GM18873 (cell line): ENCODE data around the gene CEP55.

Experiments
- ATAC-seq: cut with Tn5 transposase; IDR thresholded peaks from one replicate; pipeline ENCODE4 v1.9.1; 2021; ENCODE audit warnings: mild to moderate bottlenecking, moderate library complexity, moderate number of reproducible peaks; ENCODE audit not compliant: unreplicated experiment, low FRiP score

Gene CEP55

GRCh38 chr10:93468461-93469213, 27.8 kb upstream of the CEP55 start:
- ATAC-seq, result no peak

- ATAC-seq, result no peak
Measured at GRCh38 chr10:93469454-93469853, 27.0 kb upstream of the CEP55 start.

GRCh38 chr10:93471110-93471651, 25.2 kb upstream of the CEP55 start:
- ATAC-seq, result no peak

- no peak for ATAC-seq
Measured at GRCh38 chr10:93473161-93473560, 23.3 kb upstream of the CEP55 start.

- no peak for ATAC-seq
Measured at GRCh38 chr10:93473804-93474472, 22.5 kb upstream of the CEP55 start.

GRCh38 chr10:93475227-93475626, 21.2 kb upstream of the CEP55 start:
- ATAC-seq, result no peak

- ATAC-seq, result no peak
Measured at GRCh38 chr10:93475871-93476270, 20.5 kb upstream of the CEP55 start.

GRCh38 chr10:93476756-93477155, 19.7 kb upstream of the CEP55 start:
- ATAC-seq, result no peak

GRCh38 chr10:93478873-93479272, 17.5 kb upstream of the CEP55 start:
- ATAC-seq, result no peak

- no peak for ATAC-seq
Measured at GRCh38 chr10:93481637-93482144, 14.7 kb upstream of the CEP55 start.

GRCh38 chr10:93482145-93482834, 14.1 kb upstream of the CEP55 start, which contains the start of gene MYOF:
Gene MYOF, minus strand, starts transcription at chr10:93482334. Its CDS starts 140 bp downstream, at chr10:93482194.
- ATAC-seq, result peak; percentile 68

GRCh38 chr10:93485690-93486089, 10.7 kb upstream of the CEP55 start:
- no peak for ATAC-seq

GRCh38 chr10:93488956-93489528, 7.4 kb upstream of the CEP55 start:
- ATAC-seq, result no peak

GRCh38 chr10:93491602-93492121, 4.8 kb upstream of the CEP55 start:
- ATAC-seq, result no peak

GRCh38 chr10:93493162-93493561, 3.2 kb upstream of the CEP55 start:
- ATAC-seq, result no peak

- ATAC-seq, result no peak
Measured at GRCh38 chr10:93494494-93494893, 1.9 kb upstream of the CEP55 start.

- ATAC-seq, result peak; percentile 10
Measured at GRCh38 chr10:93495654-93496321, 624 bp upstream of the CEP55 start.

GRCh38 chr10:93498166-93498565, 1.8 kb downstream of the CEP55 start:
- ATAC-seq, result no peak

GRCh38 chr10:93501650-93502049, 5.2 kb downstream of the CEP55 start:
- no peak for ATAC-seq

- ATAC-seq, result peak; percentile 66
Measured at GRCh38 chr10:93503075-93503474, 6.7 kb downstream of the CEP55 start.
